Heart right ventricle (tissue), 16 donors: ENCODE results near the gene MOB3B. TPM values are rescaled to one million over a fixed set of nuclear protein-coding genes. Genes with fewer than 3 reads are reported as not detected.

Experiments used
- ATAC-seq, 8 donors: fragments of 200-7000 bp; cut with Tn5 transposase; one replicate each; pipeline ENCODE4 v1.9.1; 2020; ENCODE audit warnings: mild to moderate bottlenecking in 8 of 8, moderate library complexity in 8 of 8, moderate number of reproducible peaks in 1 of 8
- DNase-seq, 2 donors: peaks; one replicate each; pipeline ENCODE4 v3.0.0-alpha.2; 2020
- H3K27ac ChIP-seq, 10 donors: fragments of 200-600 bp; sonication (generic) in 2 of 10; one replicate each; pipeline versions ENCODE4 v1.5.0 to v1.8.0; 2020 to 2022; ENCODE audit warnings: mild to moderate bottlenecking in 3 of 10
- H3K27me3 ChIP-seq, 7 donors: fragments of 200-600 bp; one replicate each; pipeline ENCODE4 v1.8.0; 2021 to 2022; ENCODE audit warnings: mild to moderate bottlenecking in 2 of 7
- H3K36me3 ChIP-seq, 9 donors: fragments of 200-600 bp; sonication (generic) in 1 of 9; one replicate each; pipeline versions ENCODE4 v1.5.0 to v1.8.0; 2020 to 2022; ENCODE audit warnings: mild to moderate bottlenecking in 2 of 9
- H3K4me1 ChIP-seq, 9 donors: fragments of 200-600 bp; sonication (generic) in 1 of 9; one replicate each; pipeline versions ENCODE4 v1.5.0 to v1.8.0; 2020 to 2022; ENCODE audit warnings: mild to moderate bottlenecking in 4 of 9
- H3K4me3 ChIP-seq, 10 donors: fragments of 200-600 bp; sonication (generic) in 2 of 10; one replicate each; pipeline versions ENCODE4 v1.5.0 to v1.8.0; 2020 to 2022; ENCODE audit warnings: mild to moderate bottlenecking in 7 of 10, moderate library complexity in 2 of 10
- H3K9me3 ChIP-seq, 11 donors: fragments of 200-600 bp in 10 of 11; sonication (generic) in 2 of 11; one replicate each; pipeline versions ENCODE4 v1.5.0 to v1.8.0; 2013 to 2022; ENCODE audit warnings: mild to moderate bottlenecking in 2 of 11, control low read depth in 1 of 11, moderate library complexity in 1 of 11
- WGBS, 2 donors: extraction: QIAGEN DNeasy Blood & Tissue Kit; methylation state at CpG; one replicate each; pipeline ENCODE4 v1.1.7; 2013; ENCODE audit warnings: inconsistent platforms in 1 of 2; 5-methylcytosine and 5-hydroxymethylcytosine counted together
- intact Hi-C, 10 donors: fragments of 100-400 bp; cut with DNase I; formaldehyde crosslinking; loops; one replicate each; pipeline versions ENCODE4 v1.11.1 to v1.14.2; 2022
- polyA plus RNA-seq, 2 donors: library from polyadenylated mRNA; stranded (reverse); fragments of 200-250 nt; gene quantifications; one replicate each; pipeline ENCODE4 v1.2.3, GENCODE V29; 2013
- total RNA-seq, 10 donors: library from RNA; stranded (reverse); fragmentation: NEBNext Ultra II Directional in 3 of 10; extraction: Animal tissue kit (Norgen Biotek cat#: 25700) in 3 of 10; gene quantifications; one replicate each; pipeline versions ENCODE4 v1.2.1 to v1.2.4, GENCODE V29; 2021 to 2023
- TF ChIP-seq, protein P1 (sequence below), 9 donors: fragments of 200-600 bp; sonication (generic) in 2 of 9; IDR thresholded peaks; one replicate each; pipeline versions ENCODE4 v1.5.0 to v1.8.0; 2021 to 2022; ENCODE audit warnings: antibody characterized with exemption in 9 of 9, mild to moderate bottlenecking in 5 of 9, moderate library complexity in 1 of 9
- donor health status: Arrhythmogenic right ventricular cardiomyopathy.
- donor health status: ischemic (EF 13 %, LVEDD 7.1; RV severe dilation, severe dysfunction).
- donor health status: healthy with polysubstance abuse.
- donor health status: DM: no; HTN: yes; CAD: no.
- donor health status: DM: no; HTN: no; CAD: no.
- donor health status: ischemic (EF 25% LVEDD 6.9; RV normal size, moderate dysfunction).
- donor health status: ischemic (EF 25% LVEDD 5.7; RV mildly dilated, moderate dysfunction).
- donor health status: healthy.
- donor health status: DM: yes; HTN: yes; CAD: no.
- donor health status: Ischemic cardiomyopathy.
- donor health status: ischemic (EF 35%, LVEDD 5.7; RV mildly dilated, moderate dysfunction).
- donor health status: nonischemic (EF 11% LVEDD 7.7; RV severe dilation, severe dysfunction).
- donor health status: DM: yes; HTN: yes; CAD: no.
- donor health status: PGD.
- donor health status: ischemic (EF 29% LVEDD 5.4; RV normal size, mild dysfunction).
- donor health status: nonischemic (EF 23%, LVEDD 6.1; RV moderate dilation, normal function).

The MOB3B gene
- total and polyA plus RNA-seq, 12 donors, result 0.39 to 2.3 (median 1.3) TPM

- TF ChIP-seq, protein P1, sequence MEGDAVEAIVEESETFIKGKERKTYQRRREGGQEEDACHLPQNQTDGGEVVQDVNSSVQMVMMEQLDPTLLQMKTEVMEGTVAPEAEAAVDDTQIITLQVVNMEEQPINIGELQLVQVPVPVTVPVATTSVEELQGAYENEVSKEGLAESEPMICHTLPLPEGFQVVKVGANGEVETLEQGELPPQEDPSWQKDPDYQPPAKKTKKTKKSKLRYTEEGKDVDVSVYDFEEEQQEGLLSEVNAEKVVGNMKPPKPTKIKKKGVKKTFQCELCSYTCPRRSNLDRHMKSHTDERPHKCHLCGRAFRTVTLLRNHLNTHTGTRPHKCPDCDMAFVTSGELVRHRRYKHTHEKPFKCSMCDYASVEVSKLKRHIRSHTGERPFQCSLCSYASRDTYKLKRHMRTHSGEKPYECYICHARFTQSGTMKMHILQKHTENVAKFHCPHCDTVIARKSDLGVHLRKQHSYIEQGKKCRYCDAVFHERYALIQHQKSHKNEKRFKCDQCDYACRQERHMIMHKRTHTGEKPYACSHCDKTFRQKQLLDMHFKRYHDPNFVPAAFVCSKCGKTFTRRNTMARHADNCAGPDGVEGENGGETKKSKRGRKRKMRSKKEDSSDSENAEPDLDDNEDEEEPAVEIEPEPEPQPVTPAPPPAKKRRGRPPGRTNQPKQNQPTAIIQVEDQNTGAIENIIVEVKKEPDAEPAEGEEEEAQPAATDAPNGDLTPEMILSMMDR (IDR thresholded peaks at IDR 0.05), result no peak
- ATAC-seq (no peak), DNase-seq (no peak)
- H3K27me3 ChIP-seq, result no peaks in the 10 kb centered on the region
- H3K4me1 ChIP-seq, result peaks cover 0 to 45% (median 17%) of the 10 kb centered on the region in 9 donors
- H3K4me3 ChIP-seq, result no peak overlapping the region
- WGBS, 2 donors, result 72 to 93% methylated on average over 1 of the region's 1 CpG
- no peak overlapping the region for H3K27ac ChIP-seq
- no peaks in the 10 kb centered on the region for H3K36me3 ChIP-seq
- intact Hi-C loops, result loop anchor here in 4 of 10 donors (10.0 kb wide), 3 partner anchors 45 to 55 kb away; partner anchors contain the start of gene EQTN (in 1 of the 4)
- H3K9me3 ChIP-seq, result no peaks in the 10 kb centered on the region
Observed at GRCh38 chr9:27349698-27350080, 179.9 kb downstream of the MOB3B start.

GRCh38 chr9:27348785-27349697 lies 180.6 kb downstream of the MOB3B start:
- intact Hi-C loops, result loop anchor here in 2 of 10 donors (10.0 kb wide), 2 partner anchors 46 to 56 kb away; no protein-coding TSS in a partner anchor
- 65 to 68% methylated on average over 5 of the region's 5 CpGs for WGBS, 2 donors
- TF ChIP-seq, protein P1 (IDR thresholded peaks at IDR 0.05), result no peak

GRCh38 chr9:27347889-27348288 lies 181.7 kb downstream of the MOB3B start:
- intact Hi-C loops, result loop anchor here in 2 of 10 donors (10.0 kb wide), 2 partner anchors 47 to 57 kb away; no protein-coding TSS in a partner anchor

More at GRCh38 chr9:27348785-27349697, 180.6 kb downstream of the MOB3B start:
- no peak overlapping the region for H3K4me3 ChIP-seq
- no peak overlapping the region for H3K27ac ChIP-seq
- peaks cover 0 to 39% (median 17%) of the 10 kb centered on the region in 9 donors for H3K4me1 ChIP-seq
- H3K27me3 ChIP-seq, result no peaks in the 10 kb centered on the region
- ATAC-seq (no peak), DNase-seq (no peak)
- no peaks in the 10 kb centered on the region for H3K36me3 ChIP-seq
- no peaks in the 10 kb centered on the region for H3K9me3 ChIP-seq

GRCh38 chr9:27344776-27345175 lies 184.8 kb downstream of the MOB3B start:
- Histone ChIP-seq H3K27ac (no peak overlapping the region), H3K4me3 (no peak overlapping the region), H3K27me3 (no peaks in the 10 kb centered on the region), H3K36me3 (no peaks in the 10 kb centered on the region), H3K4me1 (peaks cover 0 to 30% (median 13%) of the 10 kb centered on the region in 9 donors), H3K9me3 (no peaks in the 10 kb centered on the region)
- 94 to 95% methylated on average over 7 of the region's 7 CpGs for WGBS, 2 donors
- TF ChIP-seq, protein P1 (IDR thresholded peaks at IDR 0.05), result no peak
- DNase-seq (no peak), ATAC-seq (no peak)
- intact Hi-C loops, result loop anchor here in 2 of 10 donors (10.0 kb wide), 2 partner anchors 50 to 60 kb away; no protein-coding TSS in a partner anchor

More at GRCh38 chr9:27347889-27348288, 181.7 kb downstream of the MOB3B start:
- Histone ChIP-seq H3K27ac (no peak overlapping the region), H3K27me3 (no peaks in the 10 kb centered on the region), H3K36me3 (no peaks in the 10 kb centered on the region), H3K4me3 (no peak overlapping the region), H3K9me3 (no peaks in the 10 kb centered on the region), H3K4me1 (peaks cover 0 to 28% (median 11%) of the 10 kb centered on the region in 9 donors)
- TF ChIP-seq, protein P1 (IDR thresholded peaks at IDR 0.05), result no peak
- no peak for ATAC-seq
- DNase-seq, result no peak
- 86 to 93% methylated on average over 1 of the region's 1 CpG for WGBS, 2 donors
